CD4-positive, CD25-positive, alpha-beta regulatory T cell (primary cell): ENCODE results near the gene ANKRD39. TPM values are rescaled to one million over a fixed set of nuclear protein-coding genes. Genes with fewer than 3 reads are reported as not detected.

Source experiments
- ATAC-seq, 2 donors: fragments of 150-1000 bp; cut with Tn5 transposase; one replicate each; pipeline ENCODE4 v1.10.0; 2021; ENCODE audit warnings: low read depth in 2 of 2, moderate number of reproducible peaks in 2 of 2, moderate library complexity in 1 of 2
- DNase-seq, 3 donors: peaks; one replicate each; pipeline versions ENCODE4 v3.0.0 to v3.0.0-alpha.2; 2012 to 2022; ENCODE audit warnings: mixed read lengths in 1 of 3
- H3K27ac ChIP-seq: one replicate; pipeline ENCODE4 v1.7.0; 2013; ENCODE audit warnings: mild to moderate bottlenecking, low read length; ENCODE audit not compliant: insufficient read depth, poor library complexity, severe bottlenecking
- H3K27me3 ChIP-seq: one replicate; pipeline ENCODE4 v1.7.0; 2013; ENCODE audit warnings: low read length; ENCODE audit not compliant: control insufficient read depth, insufficient read depth
- H3K36me3 ChIP-seq: one replicate; pipeline ENCODE4 v1.7.0; 2013; ENCODE audit warnings: mild to moderate bottlenecking, low read length, moderate library complexity; ENCODE audit not compliant: control insufficient read depth, insufficient read depth
- H3K4me1 ChIP-seq: 2 replicates; pipeline ENCODE4 v1.7.0; 2013; ENCODE audit warnings: mild to moderate bottlenecking, low read length; ENCODE audit not compliant: insufficient read depth, control insufficient read depth, poor library complexity, severe bottlenecking
- H3K4me3 ChIP-seq: one replicate; pipeline ENCODE4 v1.7.0; 2013; ENCODE audit warnings: low read depth, mild to moderate bottlenecking, low read length, moderate library complexity
- H3K9me3 ChIP-seq, 2 experiments: 1 replicate in 1 of 2; 2 replicates in 1 of 2; pipeline ENCODE4 v1.7.0; 2013; ENCODE audit warnings: low read length in 2 of 2, mild to moderate bottlenecking in 1 of 2, moderate library complexity in 1 of 2; ENCODE audit not compliant: control insufficient read depth in 2 of 2
- H3K27ac Mint-ChIP-seq, 3 donors: one replicate each; pipeline ENCODE4 v1.8.0; 2020 to 2022; ENCODE audit warnings: mild to moderate bottlenecking in 3 of 3, mixed read lengths in 3 of 3, moderate library complexity in 2 of 3
- H3K27me3 Mint-ChIP-seq: one replicate; pipeline ENCODE4 v1.8.0; 2022; ENCODE audit warnings: mild to moderate bottlenecking, mixed read lengths
- H3K36me3 Mint-ChIP-seq: one replicate; pipeline ENCODE4 v1.8.0; 2020; ENCODE audit warnings: mixed read lengths
- H3K4me1 Mint-ChIP-seq, 4 donors: one replicate each; pipeline ENCODE4 v1.8.0; 2020 to 2022; ENCODE audit warnings: mixed read lengths in 4 of 4, mild to moderate bottlenecking in 1 of 4
- H3K4me3 Mint-ChIP-seq, 4 donors: one replicate each; pipeline ENCODE4 v1.8.0; 2020 to 2022; ENCODE audit warnings: mild to moderate bottlenecking in 4 of 4, mixed read lengths in 4 of 4, moderate library complexity in 3 of 4
- H3K9me3 Mint-ChIP-seq, 7 donors: one replicate each; pipeline ENCODE4 v1.8.0; 2020 to 2022; ENCODE audit warnings: mixed read lengths in 7 of 7, mild to moderate bottlenecking in 3 of 7, moderate library complexity in 2 of 7
- polyA plus RNA-seq, 4 donors: library from polyadenylated mRNA; unstranded; fragments of 300-500 nt; fragmentation: Illumina TruSeq; gene quantifications; one replicate each; pipeline ENCODE4 v1.2.3, GENCODE V29; 2021
- total RNA-seq: library from RNA; stranded (reverse); gene quantifications from one replicate; pipeline ENCODE4 v1.2.3, GENCODE V29; 2022

The ANKRD39 gene
- total RNA-seq (31.9 TPM), polyA plus RNA-seq (10 to 100 TPM; 30.2 to 44.4 (median 37.6) TPM)

- Histone ChIP-seq H3K27ac (peak within 1 kb of the TSS; percentile 81), H3K9me3 (no peaks in the 10 kb centered on the region), H3K36me3 (peaks cover 20% of the 10 kb centered on the region), H3K4me3 (peak within 1 kb of the TSS; percentile 82), H3K27me3 (no peaks in the 10 kb centered on the region), H3K4me1 (peaks cover 37% of the 10 kb centered on the region)
- peak; percentile 95 to 99 (median 98) for DNase-seq
- Mint-ChIP-seq H3K4me3 (peak within 1 kb of the TSS; percentile 91 to 99 (median 94)), H3K27ac (peak within 1 kb of the TSS; percentile 87 to 94 (median 88)), H3K9me3 (peaks cover 0 to 1% (median 0%) of the 10 kb centered on the region in 7 donors), H3K36me3 (peaks cover 12% of the 10 kb centered on the region), H3K27me3 (no peaks in the 10 kb centered on the region), H3K4me1 (peaks cover 16 to 50% (median 33%) of the 10 kb centered on the region in 4 donors)
- peak; percentile 93 to 95 for ATAC-seq
Measured at GRCh38 chr2:96857667-96858372, at the start of gene ANKRD39. Gene ANKRD39, minus strand, starts transcription at chr2:96858016. Its CDS starts 29 bp downstream, at chr2:96857987.

GRCh38 chr2:96906729-96907114, 48.9 kb upstream of the ANKRD39 start:
- Mint-ChIP-seq H3K4me3 (no peak overlapping the region), H3K4me1 (peaks cover 0 to 33% (median 10%) of the 10 kb centered on the region in 4 donors), H3K36me3 (no peaks in the 10 kb centered on the region), H3K27me3 (no peaks in the 10 kb centered on the region), H3K9me3 (peaks cover 0 to 1% (median 0%) of the 10 kb centered on the region in 7 donors), H3K27ac (no peak overlapping the region)
- ATAC-seq, result no peak
- Histone ChIP-seq H3K4me3 (no peak overlapping the region), H3K27me3 (no peaks in the 10 kb centered on the region), H3K9me3 (no peaks in the 10 kb centered on the region), H3K36me3 (no peaks in the 10 kb centered on the region), H3K4me1 (peaks cover under 1% of the 10 kb centered on the region), H3K27ac (no peak overlapping the region)
- DNase-seq, result no peak

GRCh38 chr2:96903815-96904214, 46.0 kb upstream of the ANKRD39 start:
- Histone ChIP-seq H3K4me1 (no peaks in the 10 kb centered on the region), H3K27me3 (no peaks in the 10 kb centered on the region), H3K9me3 (no peaks in the 10 kb centered on the region), H3K27ac (no peak overlapping the region), H3K4me3 (no peak overlapping the region), H3K36me3 (no peaks in the 10 kb centered on the region)
- Mint-ChIP-seq H3K36me3 (no peaks in the 10 kb centered on the region), H3K4me3 (no peak overlapping the region), H3K4me1 (peaks cover 0 to 13% (median 0%) of the 10 kb centered on the region in 4 donors), H3K27me3 (no peaks in the 10 kb centered on the region), H3K27ac (peak overlapping the region in 2 of 3 donors; percentile 52 to 61), H3K9me3 (no peaks in the 10 kb centered on the region)
- no peak for DNase-seq
- ATAC-seq, result no peak

- ATAC-seq, result no peak
- no peaks in the 10 kb centered on the region for H3K27me3 ChIP-seq
- no peak overlapping the region for H3K27ac Mint-ChIP-seq
- H3K27me3 Mint-ChIP-seq, result no peaks in the 10 kb centered on the region
- no peaks in the 10 kb centered on the region for H3K4me1 ChIP-seq
- H3K36me3 ChIP-seq, result no peaks in the 10 kb centered on the region
- no peak for DNase-seq
- H3K9me3 ChIP-seq, result no peaks in the 10 kb centered on the region
- no peaks in the 10 kb centered on the region for H3K9me3 Mint-ChIP-seq
- H3K36me3 Mint-ChIP-seq, result no peaks in the 10 kb centered on the region
- no peak overlapping the region for H3K27ac ChIP-seq
- peaks cover 0 to 17% (median under 1%) of the 10 kb centered on the region in 4 donors for H3K4me1 Mint-ChIP-seq
- H3K4me3 ChIP-seq, result no peak overlapping the region
- no peak overlapping the region for H3K4me3 Mint-ChIP-seq
Measured at GRCh38 chr2:96903318-96903717, 45.5 kb upstream of the ANKRD39 start.

- no peaks in the 10 kb centered on the region for H3K9me3 Mint-ChIP-seq
- H3K4me3 Mint-ChIP-seq, result no peak overlapping the region
- no peak overlapping the region for H3K4me3 ChIP-seq
- H3K36me3 ChIP-seq, result no peaks in the 10 kb centered on the region
- H3K27ac Mint-ChIP-seq, result peak overlapping the region in 1 of 3 donors; percentile 67
- H3K4me1 Mint-ChIP-seq, result peaks cover 0 to 44% (median 10%) of the 10 kb centered on the region in 4 donors
- ATAC-seq (no peak), DNase-seq (no peak)
- H3K36me3 Mint-ChIP-seq, result no peaks in the 10 kb centered on the region
- H3K27me3 ChIP-seq, result no peaks in the 10 kb centered on the region
- H3K27ac ChIP-seq, result no peak overlapping the region
- no peaks in the 10 kb centered on the region for H3K27me3 Mint-ChIP-seq
- no peaks in the 10 kb centered on the region for H3K9me3 ChIP-seq
- peaks cover 15% of the 10 kb centered on the region for H3K4me1 ChIP-seq
Measured at GRCh38 chr2:96900237-96900636, 42.4 kb upstream of the ANKRD39 start.

GRCh38 chr2:96899413-96899741, 41.6 kb upstream of the ANKRD39 start:
- Histone ChIP-seq H3K36me3 (no peaks in the 10 kb centered on the region), H3K9me3 (no peaks in the 10 kb centered on the region), H3K4me3 (no peak overlapping the region), H3K4me1 (peaks cover 15% of the 10 kb centered on the region), H3K27ac (no peak overlapping the region), H3K27me3 (no peaks in the 10 kb centered on the region)
- no peak overlapping the region for H3K4me3 Mint-ChIP-seq
- no peaks in the 10 kb centered on the region for H3K9me3 Mint-ChIP-seq
- no peaks in the 10 kb centered on the region for H3K36me3 Mint-ChIP-seq
- ATAC-seq (no peak), DNase-seq (no peak)
- no peak overlapping the region for H3K27ac Mint-ChIP-seq
- H3K4me1 Mint-ChIP-seq, result peaks cover 0 to 48% (median 14%) of the 10 kb centered on the region in 4 donors
- H3K27me3 Mint-ChIP-seq, result no peaks in the 10 kb centered on the region

- Histone ChIP-seq H3K27me3 (no peaks in the 10 kb centered on the region), H3K36me3 (no peaks in the 10 kb centered on the region), H3K27ac (no peak overlapping the region), H3K4me3 (no peak overlapping the region), H3K9me3 (no peaks in the 10 kb centered on the region), H3K4me1 (peaks cover 15% of the 10 kb centered on the region)
- Mint-ChIP-seq H3K9me3 (no peaks in the 10 kb centered on the region), H3K27ac (peak overlapping the region in 2 of 3 donors; percentile 64 to 72), H3K4me1 (peaks cover 0 to 44% (median 14%) of the 10 kb centered on the region in 4 donors), H3K36me3 (no peaks in the 10 kb centered on the region), H3K4me3 (no peak overlapping the region), H3K27me3 (no peaks in the 10 kb centered on the region)
- no peak for ATAC-seq
- DNase-seq, result no peak
Measured at GRCh38 chr2:96898641-96899412, 41.0 kb upstream of the ANKRD39 start.
